SH-SY5Y (cell line): ENCODE measurements around the gene ABHD11.

ENCODE experiments used
- GATA2 ChIP-seq: IDR thresholded peaks from 2 replicates; pipeline ENCODE4 v1.6.1; 2011; ENCODE audit warnings: mild to moderate bottlenecking, low read depth, low read length
- GATA3 ChIP-seq: IDR thresholded peaks from 2 replicates; pipeline ENCODE4 v1.6.1; 2011; ENCODE audit warnings: low read depth, mild to moderate bottlenecking, low read length, moderate library complexity

- no peak for TF ChIP-seq GATA3
- no peak for TF ChIP-seq GATA2
Measured at GRCh38 chr7:73762659-73762999, 24.0 kb upstream of the ABHD11 start.
